Measurements from ENCODE around the gene SDF2.

DNA sequence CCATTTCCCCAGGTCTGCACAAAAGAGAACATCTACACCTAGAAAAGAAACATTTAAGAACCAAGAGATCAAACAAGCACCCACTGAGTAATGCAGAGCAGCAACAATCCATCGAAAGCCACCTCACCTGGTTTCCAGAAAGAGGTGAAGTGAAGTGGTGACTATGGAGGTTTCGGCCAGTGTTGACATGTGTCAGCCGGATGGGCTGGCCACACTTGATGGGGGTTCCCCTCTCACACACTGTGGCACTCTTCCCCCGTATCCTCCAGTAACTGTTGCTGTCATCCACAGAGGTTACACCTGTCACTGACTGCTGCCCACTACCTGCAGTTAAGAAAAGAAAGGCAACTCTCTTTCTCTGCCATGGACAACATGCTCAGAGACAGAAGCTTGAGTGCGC, 6.5 kb downstream of the SDF2 start:
- TF ChIP-seq, protein P1, sequence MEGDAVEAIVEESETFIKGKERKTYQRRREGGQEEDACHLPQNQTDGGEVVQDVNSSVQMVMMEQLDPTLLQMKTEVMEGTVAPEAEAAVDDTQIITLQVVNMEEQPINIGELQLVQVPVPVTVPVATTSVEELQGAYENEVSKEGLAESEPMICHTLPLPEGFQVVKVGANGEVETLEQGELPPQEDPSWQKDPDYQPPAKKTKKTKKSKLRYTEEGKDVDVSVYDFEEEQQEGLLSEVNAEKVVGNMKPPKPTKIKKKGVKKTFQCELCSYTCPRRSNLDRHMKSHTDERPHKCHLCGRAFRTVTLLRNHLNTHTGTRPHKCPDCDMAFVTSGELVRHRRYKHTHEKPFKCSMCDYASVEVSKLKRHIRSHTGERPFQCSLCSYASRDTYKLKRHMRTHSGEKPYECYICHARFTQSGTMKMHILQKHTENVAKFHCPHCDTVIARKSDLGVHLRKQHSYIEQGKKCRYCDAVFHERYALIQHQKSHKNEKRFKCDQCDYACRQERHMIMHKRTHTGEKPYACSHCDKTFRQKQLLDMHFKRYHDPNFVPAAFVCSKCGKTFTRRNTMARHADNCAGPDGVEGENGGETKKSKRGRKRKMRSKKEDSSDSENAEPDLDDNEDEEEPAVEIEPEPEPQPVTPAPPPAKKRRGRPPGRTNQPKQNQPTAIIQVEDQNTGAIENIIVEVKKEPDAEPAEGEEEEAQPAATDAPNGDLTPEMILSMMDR (IDR thresholded peaks at IDR 0.05): no peak
- no peak for TF ChIP-seq POLR2A (IDR thresholded peaks at IDR 0.05)
